HepG2 (cell line): ENCODE measurements around the gene XG.

Experiments used
- HNRNPK ChIP-seq: fragments of 200-400 bp; formaldehyde crosslinking; IDR thresholded peaks from 2 replicates; pipeline ENCODE4 v1.6.1; 2018; ENCODE audit warnings: low read length, low read depth, moderate library complexity, mild to moderate bottlenecking; ENCODE audit not compliant: poor library complexity, severe bottlenecking
- KLF15 ChIP-seq: sonication (generic); formaldehyde crosslinking; IDR thresholded peaks from 2 replicates; pipeline ENCODE4 v1.8.1; 2023; ENCODE audit warnings: borderline replicate concordance, mild to moderate bottlenecking, inconsistent platforms, missing genetic modification reagents, mixed read lengths
- MXD3 ChIP-seq: IDR thresholded peaks from 2 replicates; pipeline ENCODE4 v1.6.1; 2016; ENCODE audit warnings: mild to moderate bottlenecking, missing biosample characterization, missing genetic modification reagents
- POLR2AphosphoS5 ChIP-seq: IDR thresholded peaks from 2 replicates; pipeline ENCODE4 v1.6.1; 2012; ENCODE audit warnings: low read depth, low read length
- PRPF4 ChIP-seq: fragments of 200-400 bp; formaldehyde crosslinking; IDR thresholded peaks from 2 replicates; pipeline ENCODE4 v1.6.1; 2016; ENCODE audit warnings: low read length, low read depth; ENCODE audit not compliant: poor library complexity, severe bottlenecking
- REST ChIP-seq, 2 experiments: IDR thresholded peaks; 2 replicates each; pipeline ENCODE4 v1.6.1; 2011 to 2012; ENCODE audit warnings: low read length in 2 of 2, borderline replicate concordance in 1 of 2, low read depth in 1 of 2, mild to moderate bottlenecking in 1 of 2, moderate library complexity in 1 of 2
- TFAP4 ChIP-seq: sonication (generic); IDR thresholded peaks from 2 replicates; pipeline ENCODE4 v1.6.1; 2016; ENCODE audit warnings: low read depth, borderline replicate concordance
- XRCC5 ChIP-seq: fragments of 200-400 bp; formaldehyde crosslinking; optimal IDR thresholded peaks from 2 replicates; pipeline ENCODE3; 2017; ENCODE audit warnings: mild to moderate bottlenecking, low read length
- ZBTB8A ChIP-seq: sonication (generic); formaldehyde crosslinking; IDR thresholded peaks from 2 replicates; pipeline ENCODE4 v1.4.0; 2020; ENCODE audit warnings: mild to moderate bottlenecking, low read depth, missing genetic modification reagents, borderline replicate concordance
- ZNF263 ChIP-seq: sonication (generic); formaldehyde crosslinking; IDR thresholded peaks from 2 replicates; pipeline ENCODE4 v1.4.0; 2020; ENCODE audit warnings: missing genetic modification reagents

- no peak for TF ChIP-seq REST (IDR thresholded peaks at IDR 0.05; ENCODE audit: borderline replicate concordance in 1 of 2, low read depth in 1 of 2, low read length in 2 of 2)
- no peak for TF ChIP-seq ZNF263 (CRISPR knock-in tag)
- TF ChIP-seq PRPF4: no peak
- no peak for TF ChIP-seq HNRNPK
- TF ChIP-seq XRCC5: no peak
- no peak for TF ChIP-seq MXD3 (CRISPR knock-in tag)
- no peak for TF ChIP-seq KLF15 (CRISPR knock-in tag)
- TF ChIP-seq ZBTB8A: no peak
- TF ChIP-seq TFAP4: no peak
- no peak for TF ChIP-seq POLR2AphosphoS5
Observed at GRCh38 chrX:2820136-2820771, 68.4 kb downstream of the XG start.
